ENCODE data around the gene RPP25L.

DNA sequence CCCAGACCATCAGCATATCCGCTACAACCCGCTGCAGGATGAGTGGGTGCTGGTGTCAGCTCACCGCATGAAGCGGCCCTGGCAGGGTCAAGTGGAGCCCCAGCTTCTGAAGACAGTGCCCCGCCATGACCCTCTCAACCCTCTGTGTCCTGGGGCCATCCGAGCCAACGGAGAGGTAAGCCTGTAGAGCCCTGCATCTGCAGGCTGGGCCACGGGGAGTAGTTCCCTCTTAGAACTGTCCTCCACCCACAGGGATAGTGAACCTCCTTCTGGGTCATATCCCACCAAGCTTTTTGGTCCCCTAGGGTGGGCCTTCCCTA, 35.1 kb upstream of the RPP25L start:
- TF ChIP-seq, protein P1, sequence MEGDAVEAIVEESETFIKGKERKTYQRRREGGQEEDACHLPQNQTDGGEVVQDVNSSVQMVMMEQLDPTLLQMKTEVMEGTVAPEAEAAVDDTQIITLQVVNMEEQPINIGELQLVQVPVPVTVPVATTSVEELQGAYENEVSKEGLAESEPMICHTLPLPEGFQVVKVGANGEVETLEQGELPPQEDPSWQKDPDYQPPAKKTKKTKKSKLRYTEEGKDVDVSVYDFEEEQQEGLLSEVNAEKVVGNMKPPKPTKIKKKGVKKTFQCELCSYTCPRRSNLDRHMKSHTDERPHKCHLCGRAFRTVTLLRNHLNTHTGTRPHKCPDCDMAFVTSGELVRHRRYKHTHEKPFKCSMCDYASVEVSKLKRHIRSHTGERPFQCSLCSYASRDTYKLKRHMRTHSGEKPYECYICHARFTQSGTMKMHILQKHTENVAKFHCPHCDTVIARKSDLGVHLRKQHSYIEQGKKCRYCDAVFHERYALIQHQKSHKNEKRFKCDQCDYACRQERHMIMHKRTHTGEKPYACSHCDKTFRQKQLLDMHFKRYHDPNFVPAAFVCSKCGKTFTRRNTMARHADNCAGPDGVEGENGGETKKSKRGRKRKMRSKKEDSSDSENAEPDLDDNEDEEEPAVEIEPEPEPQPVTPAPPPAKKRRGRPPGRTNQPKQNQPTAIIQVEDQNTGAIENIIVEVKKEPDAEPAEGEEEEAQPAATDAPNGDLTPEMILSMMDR (IDR thresholded peaks at IDR 0.05) = no peak
- no peak for TF ChIP-seq POLR2A (IDR thresholded peaks at IDR 0.05)
